PFSK-1 (cell line): Measurements from ENCODE around the gene USE1.

Experiments
- FOXP2 ChIP-seq: optimal IDR thresholded peaks from 2 replicates; pipeline ENCODE3; 2011; ENCODE audit warnings: borderline replicate concordance, control low read depth, inconsistent platforms; ENCODE audit not compliant: insufficient read depth; ENCODE audit errors: extremely low read length, extremely low read depth
- POLR2AphosphoS5 ChIP-seq: IDR thresholded peaks from 2 replicates; pipeline ENCODE4 v1.6.1; 2012; ENCODE audit warnings: low read depth, mild to moderate bottlenecking, control low read depth, low read length, moderate library complexity
- REST ChIP-seq, 2 experiments: IDR thresholded peaks; 2 replicates each; pipeline versions ENCODE4 v1.6.1 to v1.8.0; 2011 to 2012; ENCODE audit warnings: low read depth in 2 of 2, low read length in 2 of 2, control low read depth in 1 of 2, inconsistent platforms in 1 of 2, mild to moderate bottlenecking in 1 of 2, moderate library complexity in 1 of 2; ENCODE audit not compliant: insufficient read depth in 1 of 2
- SIN3A ChIP-seq: IDR thresholded peaks from 2 replicates; pipeline ENCODE4 v1.6.1; 2012; ENCODE audit warnings: mild to moderate bottlenecking, low read length, moderate library complexity, borderline replicate concordance; ENCODE audit not compliant: insufficient read depth
- TAF1 ChIP-seq: IDR thresholded peaks from 2 replicates; pipeline ENCODE4 v1.6.1; 2012; ENCODE audit warnings: low read length, control low read depth, borderline replicate concordance; ENCODE audit not compliant: insufficient read depth

- TF ChIP-seq POLR2AphosphoS5 (no peak), FOXP2 (no peak), REST (IDR thresholded peaks at IDR 0.05; ENCODE audit: insufficient read depth in 1 of 2, low read depth in 2 of 2, low read length in 2 of 2) (no peak), TAF1 (no peak), SIN3A (no peak)
These were observed 34.9 kb downstream of the USE1 start for GRCh38 chr19:17249887-17250548.
